ENCODE measurements around the gene PTK7.

DNA sequence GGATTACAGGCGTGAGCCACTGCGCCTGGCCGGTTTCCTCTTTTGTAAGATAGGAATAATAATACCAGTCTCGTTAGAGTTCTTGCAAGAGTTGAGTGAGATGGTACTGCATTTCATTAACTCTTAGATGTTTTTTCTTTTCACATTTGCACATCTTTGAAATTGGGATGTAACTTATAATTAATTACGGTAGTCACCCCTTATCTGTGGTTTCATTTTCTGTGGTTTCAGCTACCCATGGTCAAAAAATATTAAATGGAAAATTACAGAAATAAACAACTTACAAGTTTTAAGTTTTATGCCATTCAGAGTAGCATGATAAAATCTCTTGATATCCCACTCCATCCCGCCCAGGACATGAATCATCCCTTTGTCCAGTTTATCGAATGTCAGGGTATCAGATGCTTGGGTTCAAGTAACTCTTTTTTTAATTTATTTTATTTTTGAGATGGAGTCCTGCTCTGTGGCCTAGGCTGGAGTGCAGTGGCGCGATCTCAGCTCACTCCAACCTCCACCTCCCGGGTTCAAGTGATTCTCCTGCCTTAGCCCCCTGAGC lies 15.4 kb downstream of the PTK7 start:
- TF ChIP-seq CTCF (conservative IDR thresholded peaks at IDR 0.05; ENCODE audit: low read depth, low read length) (no peak), EZH2 (IDR thresholded peaks at IDR 0.05; ENCODE audit: low read length, unreplicated experiment) (no peak)
